ENCODE results near the gene INKA2.

GRCh38 chr1:111716333-111716732 is 22.9 kb downstream of the INKA2 start:
- no peak for TF ChIP-seq CTCF (IDR thresholded peaks at IDR 0.05)
- TF ChIP-seq POLR2AphosphoS5 (IDR thresholded peaks at IDR 0.05; ENCODE audit: low read depth, low read length), result no peak
- TF ChIP-seq REST (IDR thresholded peaks at IDR 0.05; ENCODE audit: insufficient read depth in 1 of 2, low read depth in 2 of 2, low read length in 1 of 2), result no peak
- no peak for TF ChIP-seq SIN3A (IDR thresholded peaks at IDR 0.05; ENCODE audit: borderline replicate concordance, insufficient read depth, low read depth, low read length)
- TF ChIP-seq TCF7L2 (IDR thresholded peaks at IDR 0.05; ENCODE audit: low read depth, low read length), result no peak

Measured in Panc1 (cell line).